Ectodermal cell (in vitro differentiated cells): Measurements from ENCODE around the gene ISM1.

Experiments used
- H3K27ac ChIP-seq: 2 replicates; pipeline ENCODE4 v1.7.0; 2013; ENCODE audit warnings: mild to moderate bottlenecking, low read depth, low read length; ENCODE audit not compliant: insufficient read depth, poor library complexity, severe bottlenecking
- H3K27me3 ChIP-seq: 2 replicates; pipeline ENCODE4 v1.7.0; 2013; ENCODE audit warnings: mild to moderate bottlenecking, low read length; ENCODE audit not compliant: insufficient read depth, control insufficient read depth, poor library complexity, severe bottlenecking
- H3K36me3 ChIP-seq: one replicate; pipeline ENCODE4 v1.7.0; 2013; ENCODE audit warnings: low read length; ENCODE audit not compliant: control insufficient read depth, insufficient read depth
- H3K4me1 ChIP-seq: one replicate; pipeline ENCODE4 v1.7.0; 2013; ENCODE audit warnings: low read length; ENCODE audit not compliant: control insufficient read depth, insufficient read depth
- H3K4me3 ChIP-seq: 2 replicates; pipeline ENCODE4 v1.7.0; 2013; ENCODE audit warnings: low read depth, low read length, control low read depth; ENCODE audit not compliant: insufficient read depth
- H3K9me3 ChIP-seq: 2 replicates; pipeline ENCODE4 v1.7.0; 2013; ENCODE audit warnings: mild to moderate bottlenecking, low read length, moderate library complexity; ENCODE audit not compliant: control insufficient read depth
- WGBS, 2 experiments: methylation state at CpG; one replicate each; pipeline ENCODE4 v1.1.7; 2013; ENCODE audit warnings: missing lambda C conversion rate in 2 of 2; 5-methylcytosine and 5-hydroxymethylcytosine counted together

ISM1 gene

GRCh38 chr20:13267231-13267630 lies 46.2 kb downstream of the ISM1 start:
- Histone ChIP-seq H3K27ac (no peak overlapping the region), H3K4me3 (no peak overlapping the region), H3K27me3 (no peaks in the 10 kb centered on the region), H3K9me3 (no peaks in the 10 kb centered on the region), H3K36me3 (no peaks in the 10 kb centered on the region), H3K4me1 (no peaks in the 10 kb centered on the region)
- WGBS, 2 experiments = 88 to 91% methylated on average over 6 to 7 of the region's 7 CpGs

DNA sequence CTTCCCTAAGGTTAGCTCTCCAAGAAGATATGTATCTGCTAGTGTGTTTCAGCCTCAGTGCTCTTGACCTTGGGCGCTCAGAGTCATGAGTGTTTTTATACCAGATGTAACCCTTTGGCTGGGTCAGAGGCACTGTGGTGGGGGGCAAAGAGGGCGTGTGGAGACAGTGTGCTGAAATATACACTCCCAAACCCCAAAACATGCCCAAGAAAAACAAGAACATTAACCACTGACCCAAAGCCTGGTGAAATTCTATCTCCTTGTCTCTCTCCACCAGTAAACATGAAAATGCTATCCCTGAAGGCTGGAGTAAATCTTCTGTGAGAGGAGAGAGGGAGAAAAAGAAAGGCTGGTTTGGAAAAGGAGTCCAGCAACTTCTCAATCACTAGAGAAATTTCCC lies 47.9 kb downstream of the ISM1 start:
- Histone ChIP-seq H3K27ac (no peak overlapping the region), H3K27me3 (no peaks in the 10 kb centered on the region)
- WGBS, 2 experiments = 100% methylated on average over 1 to 2 of the region's 2 CpGs

GRCh38 chr20:13270211-13270610 lies 49.1 kb downstream of the ISM1 start:
- Histone ChIP-seq H3K4me3 (no peak overlapping the region), H3K4me1 (peaks cover 10% of the 10 kb centered on the region), H3K27ac (no peak overlapping the region), H3K27me3 (no peaks in the 10 kb centered on the region), H3K9me3 (no peaks in the 10 kb centered on the region), H3K36me3 (no peaks in the 10 kb centered on the region)
- 79 to 88% methylated on average over 1 of the region's 1 CpG for WGBS, 2 experiments

More for the DNA sequence above, 47.9 kb downstream of the ISM1 start:
- Histone ChIP-seq H3K9me3 (no peaks in the 10 kb centered on the region), H3K4me3 (no peak overlapping the region), H3K4me1 (peaks cover 3% of the 10 kb centered on the region), H3K36me3 (no peaks in the 10 kb centered on the region)

DNA sequence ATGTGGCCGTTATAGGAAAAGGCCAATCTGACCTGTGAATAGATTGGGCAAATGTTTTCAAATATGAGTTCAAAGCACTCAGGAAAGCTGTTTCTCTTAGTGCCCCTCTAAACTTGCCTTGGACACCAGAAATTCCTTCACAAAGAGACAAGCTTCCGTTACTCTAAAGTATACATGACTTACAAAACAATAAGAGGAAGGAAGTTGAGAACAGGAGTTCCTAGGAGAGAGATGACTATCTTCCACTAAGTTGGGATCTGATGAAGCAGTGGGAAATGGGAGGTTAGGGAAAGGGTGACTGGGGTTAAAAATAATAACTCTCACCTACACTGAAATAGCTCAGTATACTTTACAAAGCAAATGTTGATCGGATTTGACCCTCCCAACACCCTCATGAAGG lies 50.0 kb downstream of the ISM1 start:
- no peaks in the 10 kb centered on the region for H3K36me3 ChIP-seq
- no peak overlapping the region for H3K27ac ChIP-seq
- no peaks in the 10 kb centered on the region for H3K9me3 ChIP-seq
- H3K27me3 ChIP-seq = no peaks in the 10 kb centered on the region
- peaks cover 10% of the 10 kb centered on the region for H3K4me1 ChIP-seq
- 93 to 100% methylated on average over 1 to 2 of the region's 3 CpGs for WGBS, 2 experiments
- H3K4me3 ChIP-seq = no peak overlapping the region

- 93 to 96% methylated on average over 10 of the region's 10 CpGs for WGBS, 2 experiments
- Histone ChIP-seq H3K27ac (no peak overlapping the region), H3K9me3 (no peaks in the 10 kb centered on the region), H3K4me3 (no peak overlapping the region), H3K27me3 (no peaks in the 10 kb centered on the region), H3K4me1 (peaks cover 10% of the 10 kb centered on the region), H3K36me3 (no peaks in the 10 kb centered on the region)
These were observed 51.2 kb downstream of the ISM1 start for GRCh38 chr20:13271977-13272975.

DNA sequence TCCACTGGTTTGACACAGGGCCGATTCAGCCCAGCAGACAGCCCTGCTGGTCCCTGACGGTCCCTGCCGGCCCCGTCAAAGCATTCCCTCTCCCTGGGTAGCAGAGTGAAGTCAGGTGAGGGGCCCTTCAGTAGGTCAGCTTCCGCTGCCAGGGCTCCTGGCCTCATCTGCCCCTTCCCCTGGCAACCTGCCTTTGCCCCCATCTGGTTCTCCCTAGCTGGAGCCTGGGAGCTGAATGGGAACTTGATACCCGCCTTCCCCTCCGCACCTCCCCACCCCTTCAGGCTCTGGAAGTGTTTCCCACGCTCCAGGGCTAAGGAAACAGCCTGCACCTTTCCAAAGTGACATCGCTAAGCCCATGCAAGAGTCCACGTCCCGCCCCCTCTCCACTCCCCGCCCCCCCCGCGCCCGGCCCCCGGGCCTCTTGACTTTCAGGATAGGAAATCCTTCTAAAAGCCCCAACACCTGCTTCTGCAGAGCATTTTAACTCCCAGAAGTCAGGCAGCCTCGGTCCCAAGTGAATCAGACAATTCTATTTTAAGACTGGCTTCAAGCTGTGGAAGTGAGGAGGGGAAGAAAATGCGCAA lies 53.3 kb downstream of the ISM1 start:
- Histone ChIP-seq H3K4me3 (no peak overlapping the region), H3K4me1 (peaks cover 10% of the 10 kb centered on the region), H3K27ac (no peak overlapping the region), H3K27me3 (no peaks in the 10 kb centered on the region), H3K36me3 (no peaks in the 10 kb centered on the region), H3K9me3 (no peaks in the 10 kb centered on the region)
- 20 to 24% methylated on average over 13 to 18 of the region's 18 CpGs for WGBS, 2 experiments

- Histone ChIP-seq H3K4me3 (no peak overlapping the region), H3K27ac (no peak overlapping the region), H3K27me3 (no peaks in the 10 kb centered on the region), H3K4me1 (peaks cover 10% of the 10 kb centered on the region), H3K36me3 (no peaks in the 10 kb centered on the region), H3K9me3 (no peaks in the 10 kb centered on the region)
- WGBS, 2 experiments = 84 to 89% methylated on average over 6 of the region's 6 CpGs
These were observed 56.0 kb downstream of the ISM1 start for GRCh38 chr20:13276945-13277541.

GRCh38 chr20:13277663-13278295 lies 56.7 kb downstream of the ISM1 start:
- Histone ChIP-seq H3K4me3 (no peak overlapping the region), H3K4me1 (peaks cover 10% of the 10 kb centered on the region), H3K27me3 (no peaks in the 10 kb centered on the region), H3K36me3 (no peaks in the 10 kb centered on the region), H3K27ac (no peak overlapping the region), H3K9me3 (no peaks in the 10 kb centered on the region)
- WGBS, 2 experiments = 95 to 96% methylated on average over 9 of the region's 9 CpGs

- H3K4me3 ChIP-seq = no peak overlapping the region
- no peaks in the 10 kb centered on the region for H3K36me3 ChIP-seq
- 94 to 95% methylated on average over 5 of the region's 5 CpGs for WGBS, 2 experiments
These were observed 57.9 kb downstream of the ISM1 start for GRCh38 chr20:13278812-13279570.

More at GRCh38 chr20:13278812-13279570, 57.9 kb downstream of the ISM1 start:
- Histone ChIP-seq H3K9me3 (no peaks in the 10 kb centered on the region), H3K4me1 (peaks cover 7% of the 10 kb centered on the region), H3K27me3 (no peaks in the 10 kb centered on the region), H3K27ac (no peak overlapping the region)
